ENCODE results near the gene GLYR1. TPM values are rescaled to one million over a fixed set of nuclear protein-coding genes. Genes with fewer than 3 reads are reported as not detected.

The GLYR1 gene
- polyA plus RNA-seq, 1 donor (not counting 4 experiments of a cell fraction or from before 2014, with no cell fraction given), result 42.6 TPM

DNA sequence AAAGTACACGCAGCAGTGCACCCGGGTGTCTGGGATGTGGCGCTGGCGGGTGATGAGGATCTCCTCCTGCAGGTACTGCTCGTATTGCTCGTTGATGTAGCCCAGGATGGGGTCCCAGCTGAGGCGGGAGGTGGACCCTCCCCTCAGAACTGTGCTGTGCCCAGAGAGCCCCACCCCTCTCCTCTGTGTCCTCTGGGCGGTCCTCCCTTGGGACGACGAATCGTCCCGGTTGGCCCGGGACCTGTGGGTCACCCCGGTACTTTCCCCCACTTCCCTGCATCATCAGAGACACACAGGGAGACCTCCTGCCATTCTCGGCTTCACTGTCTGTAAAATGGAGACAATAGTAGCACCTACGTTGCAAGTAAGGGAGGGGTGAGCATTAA lies 63.1 kb downstream of the GLYR1 start:
- no peaks in the 10 kb centered on the region for H3K9me3 ChIP-seq (ENCODE audit: control insufficient read depth, low read depth, low read length)
- no peaks in the 10 kb centered on the region for H3K79me2 ChIP-seq (ENCODE audit: control insufficient read depth, insufficient read depth, low read length)
- H2AFZ ChIP-seq (ENCODE audit: control insufficient read depth, low read length), result no peak overlapping the region
- peaks cover 7% of the 10 kb centered on the region for H3K4me1 ChIP-seq (ENCODE audit: control insufficient read depth, extremely low read depth, insufficient read depth, low read length)
- no peak for DNase-seq (ENCODE audit: low read depth, low spot score)
- dilution Hi-C loops (cut with MboI; ENCODE audit: extremely low pct_ligation_motif_present, low sequenced_read_pairs), result no loop called here
- TF ChIP-seq, protein P1, sequence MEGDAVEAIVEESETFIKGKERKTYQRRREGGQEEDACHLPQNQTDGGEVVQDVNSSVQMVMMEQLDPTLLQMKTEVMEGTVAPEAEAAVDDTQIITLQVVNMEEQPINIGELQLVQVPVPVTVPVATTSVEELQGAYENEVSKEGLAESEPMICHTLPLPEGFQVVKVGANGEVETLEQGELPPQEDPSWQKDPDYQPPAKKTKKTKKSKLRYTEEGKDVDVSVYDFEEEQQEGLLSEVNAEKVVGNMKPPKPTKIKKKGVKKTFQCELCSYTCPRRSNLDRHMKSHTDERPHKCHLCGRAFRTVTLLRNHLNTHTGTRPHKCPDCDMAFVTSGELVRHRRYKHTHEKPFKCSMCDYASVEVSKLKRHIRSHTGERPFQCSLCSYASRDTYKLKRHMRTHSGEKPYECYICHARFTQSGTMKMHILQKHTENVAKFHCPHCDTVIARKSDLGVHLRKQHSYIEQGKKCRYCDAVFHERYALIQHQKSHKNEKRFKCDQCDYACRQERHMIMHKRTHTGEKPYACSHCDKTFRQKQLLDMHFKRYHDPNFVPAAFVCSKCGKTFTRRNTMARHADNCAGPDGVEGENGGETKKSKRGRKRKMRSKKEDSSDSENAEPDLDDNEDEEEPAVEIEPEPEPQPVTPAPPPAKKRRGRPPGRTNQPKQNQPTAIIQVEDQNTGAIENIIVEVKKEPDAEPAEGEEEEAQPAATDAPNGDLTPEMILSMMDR (optimal IDR thresholded peaks at IDR 0.05 in 1 of 3, IDR thresholded peaks at IDR 0.05 in 1 of 3, conservative IDR thresholded peaks at IDR 0.05 in 1 of 3; ENCODE audit: extremely low read depth in 1 of 3, insufficient read depth in 2 of 3, low read length in 3 of 3), result no peak
- no peak for TF ChIP-seq EZH2 (IDR thresholded peaks at IDR 0.05; ENCODE audit: low read length)
- no peaks in the 10 kb centered on the region for H3K36me3 ChIP-seq (ENCODE audit: control insufficient read depth in 2 of 2, extremely low read depth in 1 of 2, insufficient read depth in 2 of 2, low read length in 2 of 2)
- no peak overlapping the region for H3K4me2 ChIP-seq (ENCODE audit: control insufficient read depth, extremely low read depth, insufficient read depth, low read depth, low read length)
- H4K20me1 ChIP-seq (ENCODE audit: control insufficient read depth, extremely low read depth, insufficient read depth, low read length), result no peaks in the 10 kb centered on the region
- no peak overlapping the region for H3K27ac ChIP-seq (ENCODE audit: control insufficient read depth, insufficient read depth, low read length)
- H3K27me3 ChIP-seq (ENCODE audit: control insufficient read depth, extremely low read depth, insufficient read depth, low read length), result no peaks in the 10 kb centered on the region
- no peak for FAIRE-seq
- no peak overlapping the region for H3K4me3 ChIP-seq (ENCODE audit: control insufficient read depth in 2 of 3, extremely low read depth in 1 of 3, insufficient read depth in 2 of 3, low read depth in 1 of 3, low read length in 3 of 3)
- no peaks in the 10 kb centered on the region for H3K9me1 ChIP-seq (ENCODE audit: control insufficient read depth, extremely low read depth, insufficient read depth, low read length)
- no peak overlapping the region for H3K9ac ChIP-seq (ENCODE audit: control insufficient read depth, extremely low read depth, insufficient read depth, low read length)

DNA sequence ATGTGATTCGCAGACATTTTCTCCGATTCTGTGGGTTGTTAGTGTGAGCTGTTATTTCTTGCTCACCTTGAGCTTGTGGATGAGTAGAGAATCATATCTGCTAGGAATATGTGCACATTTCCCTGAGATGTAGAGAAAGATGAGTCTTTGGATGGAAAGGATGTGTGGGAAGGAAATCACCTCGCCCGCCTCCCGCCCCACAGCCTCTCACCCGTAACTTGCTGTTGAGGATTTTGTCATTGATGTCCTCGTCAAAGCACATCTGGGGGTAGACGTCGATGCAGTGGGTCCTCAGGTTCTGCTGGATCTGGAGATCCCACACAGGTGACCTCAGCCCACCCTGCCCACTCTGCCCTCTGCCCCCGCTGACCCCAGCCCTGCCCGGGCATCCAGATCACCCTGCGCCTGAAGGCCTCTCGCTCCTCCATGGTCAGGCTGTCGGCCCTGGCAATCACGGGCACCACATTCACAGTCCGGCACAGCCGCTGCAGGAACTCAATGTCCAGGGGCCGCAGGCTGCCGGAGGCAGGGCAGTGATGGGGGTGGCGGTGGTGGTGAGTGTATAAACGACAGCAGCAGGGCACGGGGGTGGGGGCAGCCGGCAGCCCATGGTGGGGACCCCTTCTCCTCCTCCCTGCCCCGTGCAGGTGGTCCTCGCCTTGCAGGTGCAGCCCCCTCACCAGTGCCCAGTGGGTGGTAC lies 63.7 kb downstream of the GLYR1 start:
- Histone ChIP-seq H3K9me3 (ENCODE audit: control insufficient read depth, low read depth, low read length) (no peaks in the 10 kb centered on the region), H3K9me1 (ENCODE audit: control insufficient read depth, extremely low read depth, insufficient read depth, low read length) (no peaks in the 10 kb centered on the region), H3K4me1 (ENCODE audit: control insufficient read depth, extremely low read depth, insufficient read depth, low read length) (peaks cover 7% of the 10 kb centered on the region), H4K20me1 (ENCODE audit: control insufficient read depth, extremely low read depth, insufficient read depth, low read length) (no peaks in the 10 kb centered on the region), H3K4me2 (ENCODE audit: control insufficient read depth, extremely low read depth, insufficient read depth, low read depth, low read length) (no peak overlapping the region), H3K79me2 (ENCODE audit: control insufficient read depth, insufficient read depth, low read length) (no peaks in the 10 kb centered on the region), H2AFZ (ENCODE audit: control insufficient read depth, low read length) (no peak overlapping the region), H3K27ac (ENCODE audit: control insufficient read depth, insufficient read depth, low read length) (no peak overlapping the region), H3K4me3 (ENCODE audit: control insufficient read depth in 2 of 3, extremely low read depth in 1 of 3, insufficient read depth in 2 of 3, low read depth in 1 of 3, low read length in 3 of 3) (no peak overlapping the region), H3K27me3 (ENCODE audit: control insufficient read depth, extremely low read depth, insufficient read depth, low read length) (no peaks in the 10 kb centered on the region), H3K36me3 (ENCODE audit: control insufficient read depth in 2 of 2, extremely low read depth in 1 of 2, insufficient read depth in 2 of 2, low read length in 2 of 2) (no peaks in the 10 kb centered on the region), H3K9ac (ENCODE audit: control insufficient read depth, extremely low read depth, insufficient read depth, low read length) (no peak overlapping the region)
- dilution Hi-C loops (cut with MboI; ENCODE audit: extremely low pct_ligation_motif_present, low sequenced_read_pairs), result no loop called here
- no peak for FAIRE-seq
- TF ChIP-seq, protein P1 (optimal IDR thresholded peaks at IDR 0.05 in 1 of 3, IDR thresholded peaks at IDR 0.05 in 1 of 3, conservative IDR thresholded peaks at IDR 0.05 in 1 of 3; ENCODE audit: extremely low read depth in 1 of 3, insufficient read depth in 2 of 3, low read length in 3 of 3), result no peak
- TF ChIP-seq EZH2 (IDR thresholded peaks at IDR 0.05; ENCODE audit: low read length), result no peak
- no peak for DNase-seq (ENCODE audit: low read depth, low spot score)
